CD4-positive, alpha-beta T cell treated with Interleukin-17A for 1 hour (primary cell): ENCODE measurements around the gene CCDC110.

ENCODE experiments used
- DNase-seq: peaks from one replicate; pipeline ENCODE4 v3.0.0-alpha.2; 2020

Gene CCDC110

GRCh38 chr4:185412412-185412811, 59.1 kb downstream of the CCDC110 start:
- no peak for DNase-seq

DNA sequence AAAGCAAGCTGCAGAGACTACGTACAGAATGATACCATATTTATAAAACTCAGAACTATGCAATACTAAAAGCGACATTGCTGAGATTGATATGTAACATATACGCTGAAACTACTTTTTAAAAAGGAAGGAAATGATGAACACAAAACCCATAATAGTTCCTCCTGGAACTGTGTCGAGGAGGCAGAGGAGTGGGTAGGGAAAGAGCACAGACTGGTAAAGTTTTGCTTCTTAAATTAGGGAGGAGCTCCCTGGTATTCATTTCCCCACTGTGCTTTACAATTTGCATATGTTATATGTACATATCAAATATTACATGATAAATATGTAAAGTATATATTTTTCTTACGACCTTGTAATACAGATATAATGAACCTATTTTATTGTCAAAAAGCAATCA, 59.7 kb downstream of the CCDC110 start:
- no peak for DNase-seq

DNA sequence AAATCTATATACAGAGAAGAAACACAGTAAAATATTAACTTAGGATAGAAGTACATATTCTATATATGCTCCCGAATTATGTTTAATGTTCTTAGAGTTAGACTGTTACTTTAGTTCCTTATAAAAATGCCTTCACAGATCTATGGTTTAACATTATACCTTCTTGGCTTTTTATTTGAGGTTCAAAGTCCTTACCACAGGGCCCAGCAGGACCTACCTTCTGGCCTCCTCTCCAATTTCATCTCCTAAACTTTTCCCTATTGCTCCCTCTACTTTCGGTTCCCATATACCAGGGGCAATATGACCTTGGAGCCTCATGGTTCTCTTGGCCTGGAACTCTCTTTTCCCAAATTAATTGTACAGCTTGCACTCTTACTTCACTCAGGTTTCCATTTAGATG, 63.1 kb downstream of the CCDC110 start:
- no peak for DNase-seq

DNA sequence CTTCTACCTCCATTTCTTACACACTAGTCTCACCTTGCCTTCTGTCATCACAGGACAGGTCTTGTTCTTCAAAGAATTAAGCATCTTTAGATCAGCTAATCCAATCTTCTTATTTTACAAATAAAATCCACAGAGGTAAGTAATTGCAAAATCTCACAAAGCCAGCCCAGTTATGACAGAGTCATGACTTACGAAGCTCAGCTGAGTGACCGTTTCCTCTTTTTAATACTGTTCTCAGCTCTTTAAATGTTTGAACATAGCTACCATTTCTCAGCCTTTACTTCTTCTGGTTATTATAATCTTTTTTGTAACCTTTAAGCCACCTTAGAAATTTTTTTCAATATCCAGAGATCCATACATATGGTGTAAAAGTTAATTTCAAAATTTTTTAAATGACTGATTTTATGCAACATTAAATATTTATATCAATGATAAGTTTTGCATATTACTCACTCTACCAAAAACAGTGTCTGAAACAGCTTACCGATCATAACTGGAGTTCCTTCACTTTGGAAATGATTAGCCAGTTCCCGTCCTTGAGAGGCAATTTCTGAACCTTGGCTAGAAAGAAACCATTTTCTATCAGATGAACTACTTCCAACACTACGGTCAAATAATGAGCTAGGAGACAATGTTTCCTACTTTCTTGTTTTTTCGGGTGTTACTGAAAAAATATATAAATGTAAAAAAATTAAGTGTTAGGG, 66.1 kb downstream of the CCDC110 start:
- no peak for DNase-seq

DNA sequence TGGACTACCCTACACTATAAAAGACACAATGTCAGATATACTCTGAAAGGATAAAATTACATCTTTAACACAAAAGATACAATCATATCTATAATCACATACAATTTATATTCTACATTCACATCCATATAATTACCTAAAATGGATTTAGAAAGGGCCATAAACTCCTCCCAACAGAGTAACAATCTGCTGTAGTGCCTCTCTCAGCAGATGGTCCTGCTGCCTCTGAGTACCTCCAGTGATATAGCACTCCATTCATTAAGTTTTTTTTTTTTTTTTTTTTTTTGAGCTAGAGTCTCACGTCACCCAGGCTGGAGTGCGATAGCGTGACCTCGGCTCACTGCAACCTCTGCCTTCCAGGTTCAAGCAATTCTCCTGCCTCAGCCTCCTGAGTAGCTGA, 67.5 kb downstream of the CCDC110 start:
- DNase-seq, result no peak

- DNase-seq, result no peak
These were observed 72.1 kb downstream of the CCDC110 start for GRCh38 chr4:185399466-185399865.

GRCh38 chr4:185398618-185399017, 72.9 kb downstream of the CCDC110 start:
- DNase-seq, result no peak

DNA sequence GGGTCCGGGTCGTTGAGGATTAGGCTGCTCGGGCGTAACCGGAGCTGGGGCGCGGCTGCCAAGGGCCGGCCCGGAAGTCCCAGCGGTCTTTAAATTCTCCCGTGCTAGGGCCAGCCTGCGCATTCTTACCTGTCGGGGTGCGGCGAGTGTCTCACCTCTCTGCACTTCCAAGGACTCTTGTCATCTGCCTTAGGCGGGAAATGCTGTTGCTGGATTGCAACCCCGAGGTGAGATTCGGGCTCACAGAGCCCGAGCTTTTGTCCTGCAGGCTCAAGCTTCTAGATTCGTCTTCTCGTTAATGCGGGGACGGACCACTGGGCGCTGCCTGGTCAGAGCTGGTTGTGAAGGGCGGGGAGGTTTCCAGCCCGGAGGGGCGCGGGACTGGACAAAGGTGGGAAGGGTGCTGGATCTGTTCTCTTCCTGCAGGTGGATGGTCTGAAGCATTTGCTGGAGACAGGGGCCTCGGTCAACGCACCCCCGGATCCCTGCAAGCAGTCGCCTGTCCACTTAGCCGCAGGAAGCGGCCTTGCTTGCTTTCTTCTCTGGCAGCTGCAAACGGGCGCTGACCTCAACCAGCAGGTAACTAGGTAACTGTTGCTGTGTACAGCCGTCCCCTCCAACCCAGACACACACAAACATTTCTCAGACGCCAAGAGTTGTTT, 74.7 kb downstream of the CCDC110 start, which contains the start of gene ANKRD37:
Gene ANKRD37 (plus strand): TSS at position 118 of the 662 bp plus-strand sequence. CDS start 83 bp downstream, at position 201.
- DNase-seq, result no peak

GRCh38 chr4:185395956-185396723, 75.4 kb downstream of the CCDC110 start:
- DNase-seq, result peak; percentile 97

GRCh38 chr4:185395238-185395955, 76.1 kb downstream of the CCDC110 start, which contains the start of gene LRP2BP:
Gene LRP2BP, minus strand, starts transcription at chr4:185395924. Its CDS starts 17,738 bp downstream, at chr4:185378186.
- peak; percentile 50 for DNase-seq
